NCI-H128 (cell line): ENCODE data around the gene C2CD4C.
"Not testable (repeated sequence)": the region's sequence is repeated elsewhere in the genome, so short reads cannot be mapped to it uniquely, and the experiment has no call there.

Experiments used
- DNase-seq: peaks from one replicate; lab custom pipeline; 2025; ENCODE audit not compliant: unreplicated experiment; lab: John Stamatoyannopoulos, UW

The C2CD4C gene

GRCh38 chr19:439167-439900, 30.4 kb upstream of the C2CD4C start:
- no peak for DNase-seq

GRCh38 chr19:438416-438958, 29.5 kb upstream of the C2CD4C start:
- DNase-seq = no peak

DNA sequence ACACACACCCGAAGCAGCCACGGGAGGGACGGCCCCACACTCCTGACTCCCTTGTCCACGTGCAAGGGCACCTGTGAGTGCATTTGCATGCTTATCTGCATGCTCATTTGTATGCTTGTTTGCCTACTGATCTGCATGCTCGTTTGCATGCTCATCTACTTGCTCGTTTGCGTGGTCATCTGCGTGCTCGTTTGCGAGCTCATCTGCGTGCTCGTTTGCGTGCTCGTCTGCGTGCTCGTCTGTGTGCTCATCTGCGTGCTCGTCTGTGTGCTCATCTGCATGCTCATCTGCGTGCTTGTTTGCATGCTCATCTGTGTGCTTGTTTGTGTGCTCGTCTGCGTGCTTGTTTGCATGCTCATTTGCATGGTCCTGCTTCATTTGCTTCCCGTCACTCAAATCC, 28.1 kb upstream of the C2CD4C start:
- no peak for DNase-seq

DNA sequence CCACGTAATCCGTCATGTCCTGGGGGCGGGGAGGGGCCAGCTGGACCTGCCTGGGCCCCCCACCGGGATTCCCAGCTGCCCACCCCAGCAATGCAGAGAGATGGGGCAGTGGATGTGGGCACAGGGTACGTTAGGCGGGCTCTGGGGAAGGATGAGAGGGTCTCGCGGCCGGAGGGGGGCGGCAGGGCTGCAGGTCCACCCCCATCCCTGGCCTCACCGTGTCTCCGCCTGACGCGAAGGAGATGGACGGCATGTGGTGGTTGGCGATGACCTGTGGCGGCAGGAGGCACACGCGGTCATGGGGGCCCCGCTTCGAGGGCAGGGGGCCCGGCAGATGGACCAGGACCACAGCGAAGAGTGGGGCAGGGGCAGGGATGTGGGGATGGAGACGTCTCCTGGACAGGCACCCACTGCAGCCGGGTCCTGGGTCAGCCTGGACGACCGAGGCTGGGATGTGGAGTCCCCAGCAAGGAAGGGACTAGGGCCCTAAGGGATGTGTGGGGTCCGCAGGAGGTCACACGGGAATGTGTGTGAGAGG, 27.5 kb upstream of the C2CD4C start:
- no peak for DNase-seq

- no peak for DNase-seq
Observed at GRCh38 chr19:435707-436412, 26.9 kb upstream of the C2CD4C start.

DNA sequence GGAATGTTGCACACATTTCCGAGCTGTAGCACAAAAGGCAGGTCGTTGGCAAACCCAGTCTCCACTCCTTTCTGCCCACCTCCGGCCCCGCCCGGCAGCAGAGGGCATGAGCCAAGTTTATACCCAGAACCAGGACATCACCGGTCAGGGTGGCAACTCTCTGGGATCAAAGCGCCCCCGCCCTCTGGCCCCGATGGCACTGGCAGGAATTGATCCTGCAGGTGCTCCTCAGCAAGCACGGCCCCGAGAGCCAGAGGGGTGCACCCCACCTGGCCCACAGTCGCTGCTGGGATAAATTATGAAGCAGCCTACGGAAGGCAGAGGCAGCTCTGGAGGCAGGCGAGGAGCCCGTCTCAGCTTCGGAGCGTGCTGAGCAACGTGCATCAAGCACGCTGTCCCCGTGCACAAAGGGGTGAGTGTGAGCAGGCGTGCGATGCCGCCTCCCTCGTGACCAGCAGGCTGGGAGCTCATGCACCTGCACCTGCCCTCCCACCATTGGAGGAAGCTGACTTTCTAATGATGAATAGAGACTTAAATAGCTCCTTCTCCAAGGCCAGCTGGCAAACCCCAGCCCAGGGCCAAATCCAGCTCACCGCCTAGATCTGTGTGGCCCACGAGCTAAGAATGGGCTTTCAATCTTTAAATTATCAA, 26.2 kb upstream of the C2CD4C start:
- peak; percentile 3 for DNase-seq

DNA sequence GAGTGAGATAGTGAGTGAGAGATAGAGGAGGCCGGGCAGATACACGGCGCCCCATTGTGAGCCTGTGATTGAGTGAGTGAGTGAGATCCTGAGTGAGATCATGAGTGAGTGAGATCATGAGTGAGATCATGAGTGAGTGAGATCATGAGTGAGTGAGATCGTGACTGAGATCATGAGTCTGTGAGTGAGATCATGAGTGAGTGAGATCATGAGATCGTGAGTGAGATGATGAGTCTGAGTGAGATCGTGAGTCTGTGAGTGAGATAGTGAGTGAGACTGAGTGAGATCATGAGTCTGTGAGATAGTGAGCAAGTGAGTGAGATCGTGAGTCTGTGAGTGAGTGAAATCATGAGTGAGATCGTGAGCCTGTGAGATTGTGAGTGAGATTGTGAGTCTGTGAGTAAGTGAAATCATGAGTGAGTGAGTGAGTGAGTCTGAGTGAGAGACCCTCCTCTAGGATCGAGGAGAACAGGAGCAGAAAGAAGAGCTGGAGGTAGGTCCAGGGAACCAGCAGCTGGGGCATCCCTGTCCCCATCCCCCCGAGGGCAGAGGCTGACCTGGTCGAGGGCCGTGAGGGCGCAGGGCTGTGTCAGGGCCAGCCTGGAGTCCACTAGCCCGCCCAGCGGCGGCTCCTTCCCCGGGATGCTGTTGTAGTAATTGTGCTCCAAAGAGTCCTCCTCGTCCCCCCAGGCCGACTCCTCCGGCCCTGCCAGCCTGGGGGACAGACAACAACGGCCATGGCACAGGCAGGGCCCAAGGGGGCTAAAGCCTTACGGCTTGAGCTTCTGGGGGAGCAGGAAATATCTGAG, 25.4 kb upstream of the C2CD4C start:
- no peak for DNase-seq

- no peak for DNase-seq
Observed at GRCh38 chr19:430701-431100, 21.8 kb upstream of the C2CD4C start.

DNA sequence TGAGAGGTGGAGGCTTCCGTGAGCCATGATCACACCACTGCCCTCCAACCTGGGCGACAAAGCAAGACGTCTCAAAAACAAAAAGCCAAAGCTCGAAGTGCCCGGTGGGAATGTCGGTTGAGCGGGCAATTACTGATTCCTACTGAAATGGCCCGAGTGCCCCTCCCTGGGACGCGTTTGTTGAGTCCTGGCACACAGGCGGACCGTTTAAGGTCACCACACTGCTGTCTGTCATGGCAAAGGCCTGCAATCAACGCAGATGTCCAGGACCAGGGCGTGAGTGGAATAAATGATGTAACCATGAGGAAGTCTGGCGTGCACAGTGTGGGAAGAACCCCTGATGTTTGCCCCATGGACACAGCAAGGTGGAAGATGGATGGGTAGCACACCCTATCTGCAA, 19.2 kb upstream of the C2CD4C start:
- DNase-seq = no peak

GRCh38 chr19:427675-428074, 18.7 kb upstream of the C2CD4C start:
- not testable (repeated sequence) for DNase-seq

DNA sequence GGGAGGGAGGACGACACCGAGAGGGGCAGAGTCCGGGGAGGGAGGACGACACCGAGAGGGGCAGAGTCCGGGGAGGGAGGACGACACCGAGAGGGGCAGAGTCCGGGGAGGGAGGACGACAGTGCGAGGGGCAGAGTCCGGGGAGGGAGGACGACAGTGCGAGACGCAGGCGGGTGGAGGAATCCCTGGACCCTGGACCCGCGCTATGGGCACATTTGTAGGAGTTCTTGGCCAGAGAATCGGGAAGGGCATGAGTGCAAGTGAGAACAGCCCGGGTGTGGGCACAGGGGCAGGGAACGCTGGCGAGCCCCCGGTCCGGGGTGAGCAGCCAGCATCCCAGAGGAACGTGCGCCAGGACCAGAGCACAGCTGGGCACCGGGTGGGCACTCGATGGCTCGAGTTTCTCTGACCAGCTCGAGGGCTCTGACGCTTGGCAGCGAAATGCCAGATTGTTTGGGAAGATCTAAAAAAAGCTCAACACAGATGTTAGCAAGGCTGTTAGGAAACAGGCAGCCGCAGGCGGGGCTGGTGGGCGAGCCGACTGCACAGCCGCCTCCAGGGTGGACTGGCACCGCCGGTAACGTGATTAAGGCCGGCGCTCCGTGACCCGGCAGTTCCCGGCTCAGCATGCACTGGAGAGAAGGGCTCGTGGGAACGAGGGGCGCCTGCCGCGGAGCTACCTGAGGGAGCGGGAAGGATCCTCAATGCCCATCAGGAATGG, 17.9 kb upstream of the C2CD4C start:
- DNase-seq = no peak

DNA sequence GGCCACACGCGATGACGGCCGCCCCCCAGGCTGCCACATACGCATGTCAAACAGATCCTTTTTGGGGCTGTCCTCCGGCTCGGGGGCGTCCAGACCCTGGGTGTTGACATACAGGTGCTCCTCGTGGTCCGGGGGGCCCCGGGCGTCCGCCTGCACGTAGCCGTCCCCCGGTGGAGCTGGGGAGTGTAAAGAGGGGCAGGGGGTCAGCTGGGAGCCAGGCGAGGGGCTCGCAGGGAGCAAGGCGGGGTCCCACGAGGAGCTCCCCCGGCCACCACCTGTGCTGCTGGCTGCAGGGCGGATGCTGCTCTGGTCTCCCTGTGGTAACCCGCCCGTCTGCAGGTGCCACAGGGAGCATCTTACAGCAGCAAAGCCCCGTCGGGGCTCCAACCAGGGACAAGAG, 16.1 kb upstream of the C2CD4C start:
- DNase-seq = no peak

DNA sequence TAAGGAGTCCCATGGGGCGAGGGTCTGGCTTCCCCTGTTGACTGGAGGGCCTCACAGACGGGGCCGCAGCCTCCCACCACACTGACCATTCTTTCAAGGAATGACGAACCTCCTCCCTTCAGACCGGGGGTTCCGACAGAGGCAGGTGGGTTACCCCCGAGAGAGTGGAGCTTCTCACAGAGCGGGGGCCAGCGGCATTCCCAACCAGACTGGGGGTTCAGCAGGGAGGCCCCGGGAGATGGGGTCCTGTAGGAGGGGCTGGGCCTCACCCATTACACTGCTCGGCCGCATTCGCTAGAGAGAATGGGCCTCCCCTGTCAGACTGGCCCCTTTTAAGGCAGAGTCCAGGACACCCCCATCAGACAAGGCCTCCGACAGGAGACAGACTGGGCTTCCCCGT, 15.6 kb upstream of the C2CD4C start:
- DNase-seq = no peak

DNA sequence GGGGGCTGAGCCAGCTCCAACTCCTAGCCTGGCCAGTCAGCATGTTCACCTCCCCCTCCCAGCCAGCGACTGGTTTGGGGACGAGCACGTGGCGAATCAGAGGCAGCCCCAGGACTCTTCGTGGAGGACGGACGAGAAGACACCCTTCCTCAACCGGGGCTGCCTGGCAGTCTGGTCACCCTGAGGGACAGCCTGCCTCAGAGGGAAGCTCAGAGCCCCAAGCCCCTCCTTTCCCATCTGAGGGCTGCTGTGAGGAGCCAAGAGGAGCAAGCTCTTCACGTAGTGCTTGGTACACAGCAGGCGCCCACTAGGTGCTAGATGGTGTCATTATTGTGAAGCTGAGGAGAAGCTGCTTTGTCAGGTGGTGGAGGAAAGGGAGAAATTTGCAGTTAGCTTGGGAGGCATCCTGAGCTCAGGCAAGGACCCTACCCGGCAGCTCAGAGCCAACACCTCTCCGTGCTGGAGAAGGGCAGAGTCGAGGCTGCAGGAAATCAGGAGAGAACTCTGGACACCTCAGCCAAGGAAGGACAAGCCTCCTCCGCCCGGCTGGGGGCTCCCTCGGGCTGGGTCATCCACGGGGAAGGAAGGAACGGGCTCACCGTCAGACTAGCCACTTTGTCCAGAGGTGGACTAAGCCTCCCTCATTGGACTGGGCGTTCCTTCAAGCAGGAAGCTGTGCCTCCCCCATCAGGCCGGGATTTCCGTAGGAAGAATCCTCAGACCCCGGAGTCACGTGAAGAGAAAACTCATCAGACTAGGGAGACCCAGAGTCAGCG, 14.9 kb upstream of the C2CD4C start:
- DNase-seq = no peak

DNA sequence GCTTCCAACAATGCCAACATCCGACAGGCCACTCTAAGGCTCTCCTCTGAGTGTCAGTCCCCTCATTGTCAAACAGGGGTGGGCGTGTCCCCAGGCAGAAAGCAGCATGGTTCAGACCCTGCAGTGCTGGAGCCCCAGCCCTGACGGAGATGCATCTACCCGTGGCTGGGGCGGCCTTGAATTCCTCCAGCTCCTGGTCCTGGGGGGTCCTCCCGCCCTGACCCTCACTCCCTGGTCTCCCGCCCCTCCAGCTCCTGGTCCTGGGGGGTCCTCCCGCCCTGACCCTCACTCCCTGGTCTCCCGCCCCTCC, 13.9 kb upstream of the C2CD4C start:
- DNase-seq = not testable (repeated sequence)

GRCh38 chr19:422213-422916, 13.4 kb upstream of the C2CD4C start:
- no peak for DNase-seq

GRCh38 chr19:419721-420515, 11.0 kb upstream of the C2CD4C start:
- no peak for DNase-seq
